ENCODE data around the gene COL10A1.

The COL10A1 gene

DNA sequence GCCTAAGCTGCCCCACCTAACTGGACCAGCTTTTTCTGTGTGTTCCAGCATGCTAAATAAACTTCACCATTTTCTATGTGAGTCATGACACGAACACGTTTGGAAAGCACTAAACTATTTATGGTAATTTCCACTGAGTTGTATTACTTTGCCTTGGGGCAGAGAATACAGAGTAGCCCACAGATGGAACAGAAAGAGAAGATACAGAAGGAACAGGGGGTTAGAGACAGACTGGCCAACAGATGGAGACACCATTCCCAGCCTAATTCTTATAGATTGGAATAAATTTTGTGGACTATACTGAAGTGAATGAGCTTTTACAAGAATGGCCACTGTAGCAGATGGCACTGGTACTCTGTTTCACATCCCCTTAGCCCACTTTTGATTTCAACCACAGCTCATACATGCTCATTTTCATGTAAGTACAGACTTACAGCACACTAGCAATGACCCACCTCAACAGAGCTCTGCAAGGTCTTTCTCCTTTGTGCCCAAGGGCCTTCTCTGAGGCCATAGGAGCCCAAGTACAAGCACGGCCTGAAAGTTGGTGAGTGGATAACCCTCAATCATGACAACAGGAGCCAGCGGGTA, 38.4 kb downstream of the COL10A1 start:
- no peak for DNase-seq

- no peak for DNase-seq
Observed at GRCh38 chr6:116084284-116084683, 41.6 kb downstream of the COL10A1 start.

- no peak for DNase-seq
Observed at GRCh38 chr6:116083052-116083451, 42.9 kb downstream of the COL10A1 start.

DNA sequence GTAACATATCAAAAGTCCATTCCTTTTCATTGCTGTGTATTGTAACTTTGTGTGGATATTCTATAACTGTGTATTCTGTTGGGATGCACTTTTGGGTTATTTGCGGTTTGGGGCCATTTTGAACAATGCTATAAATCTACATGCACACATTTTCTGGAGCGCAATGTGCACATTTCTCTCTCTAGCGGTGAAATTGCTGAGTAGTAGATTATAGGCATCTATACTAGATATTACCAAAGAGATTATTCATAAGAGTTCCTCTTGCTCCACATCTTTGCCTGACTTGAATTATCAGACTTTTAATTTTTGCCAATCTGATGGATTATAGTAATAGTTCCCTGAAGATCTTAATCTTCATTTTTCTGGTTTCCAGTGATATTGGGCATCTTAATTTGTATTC, 47.0 kb downstream of the COL10A1 start:
- no peak for DNase-seq

- DNase-seq, result no peak
Observed at GRCh38 chr6:116078522-116078921, 47.4 kb downstream of the COL10A1 start.

- DNase-seq, result no peak
Observed at GRCh38 chr6:116074732-116075390, 51.1 kb downstream of the COL10A1 start.

DNA sequence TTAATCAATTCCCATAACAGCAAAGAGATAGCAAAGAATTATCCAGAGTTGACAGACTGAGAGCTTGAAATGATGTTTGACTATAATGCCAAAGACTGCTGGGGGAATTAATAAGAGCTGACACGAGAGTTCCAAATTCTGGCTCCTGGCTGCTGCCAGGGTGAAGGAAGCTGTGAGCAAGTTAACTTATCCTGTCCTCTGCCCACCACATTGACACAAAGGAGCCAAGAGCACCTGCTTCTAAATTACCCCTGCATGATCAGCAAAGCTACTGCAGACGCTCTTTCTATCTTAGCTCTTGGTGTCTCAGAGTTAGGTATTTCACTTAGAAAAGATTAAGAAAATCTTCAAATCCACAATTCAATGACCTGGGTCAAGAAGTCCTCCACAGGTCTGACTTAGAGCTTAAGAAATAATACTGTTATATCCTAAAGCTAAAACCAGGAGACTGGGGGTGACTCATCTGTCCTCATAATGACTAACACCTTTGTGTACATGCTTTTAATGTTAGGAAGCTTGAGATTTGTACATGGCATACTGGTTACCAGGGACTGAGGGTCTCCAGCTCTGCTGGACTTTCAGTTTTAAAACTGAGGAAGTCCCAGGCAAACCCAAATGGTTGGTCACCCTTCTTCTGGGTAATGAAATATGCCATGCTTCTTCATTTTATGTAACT, 52.0 kb downstream of the COL10A1 start:
- DNase-seq, result no peak

- no peak for DNase-seq
Observed at GRCh38 chr6:116072368-116072767, 53.6 kb downstream of the COL10A1 start.

DNA sequence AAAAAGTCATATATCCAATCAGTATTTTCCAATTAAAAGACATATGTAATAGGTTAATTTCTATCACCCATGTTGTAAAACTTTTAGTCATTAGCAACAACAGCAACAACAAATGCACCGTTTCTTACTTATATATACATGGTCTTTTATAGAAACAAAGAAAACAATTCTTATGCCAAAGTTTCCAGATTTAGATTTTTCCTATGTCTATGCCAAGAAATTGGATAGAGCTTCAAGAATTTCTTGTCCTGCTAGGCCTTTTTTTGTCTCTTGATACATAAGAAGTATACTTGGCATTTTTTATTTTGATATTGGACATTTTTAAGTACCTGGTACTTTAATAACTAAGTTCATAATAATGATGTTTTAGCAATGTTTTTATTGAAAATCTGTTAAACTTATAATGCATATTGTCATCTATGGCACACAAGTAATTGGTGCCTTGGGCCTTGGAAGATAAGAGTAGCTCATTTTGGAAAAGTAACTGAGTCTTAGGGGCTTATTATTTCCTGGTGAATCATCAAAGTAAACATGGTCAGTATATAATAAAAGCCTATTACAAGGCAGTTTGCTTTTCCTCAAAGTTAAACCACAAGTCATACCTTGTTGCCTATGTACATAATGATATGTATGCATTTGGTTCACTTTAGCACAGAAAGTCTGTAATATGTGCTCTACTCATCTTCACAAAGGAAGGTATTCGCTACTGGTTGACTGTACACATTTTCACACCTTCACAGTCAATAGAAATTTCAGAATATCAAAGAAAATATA, 55.1 kb downstream of the COL10A1 start:
- DNase-seq, result no peak

DNA sequence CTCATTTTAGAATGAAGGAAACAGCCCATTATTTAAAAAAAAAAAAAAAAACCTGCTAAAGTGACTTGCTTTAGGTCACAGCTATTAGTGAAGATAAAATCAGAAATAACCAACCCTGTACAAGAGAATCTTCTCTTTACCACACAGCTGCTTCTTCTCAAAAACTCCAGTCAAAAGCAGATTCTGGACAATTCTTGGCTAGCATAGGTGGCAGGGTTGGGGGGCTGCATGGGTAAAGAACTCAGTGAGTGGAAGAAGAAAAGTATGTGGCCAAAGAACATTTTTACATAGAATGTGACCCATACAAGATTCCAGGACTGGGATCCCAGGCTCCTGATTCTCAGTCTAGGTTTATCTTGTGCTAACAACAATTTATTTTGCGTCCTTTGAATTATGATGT, 55.8 kb downstream of the COL10A1 start:
- DNase-seq, result no peak

Data from amygdala (tissue), 56 donors.